NCI-H1105 treated with DMSO at 0.1 percent for 48 hours (cell line): Measurements from ENCODE around the gene TPCN1.

Experiments used
- DNase-seq: peaks from one replicate; lab custom pipeline; 2025; lab: John Stamatoyannopoulos, UW

Gene TPCN1

GRCh38 chr12:113226696-113227568 is 5.7 kb downstream of the TPCN1 start:
- DNase-seq, result no peak

DNA sequence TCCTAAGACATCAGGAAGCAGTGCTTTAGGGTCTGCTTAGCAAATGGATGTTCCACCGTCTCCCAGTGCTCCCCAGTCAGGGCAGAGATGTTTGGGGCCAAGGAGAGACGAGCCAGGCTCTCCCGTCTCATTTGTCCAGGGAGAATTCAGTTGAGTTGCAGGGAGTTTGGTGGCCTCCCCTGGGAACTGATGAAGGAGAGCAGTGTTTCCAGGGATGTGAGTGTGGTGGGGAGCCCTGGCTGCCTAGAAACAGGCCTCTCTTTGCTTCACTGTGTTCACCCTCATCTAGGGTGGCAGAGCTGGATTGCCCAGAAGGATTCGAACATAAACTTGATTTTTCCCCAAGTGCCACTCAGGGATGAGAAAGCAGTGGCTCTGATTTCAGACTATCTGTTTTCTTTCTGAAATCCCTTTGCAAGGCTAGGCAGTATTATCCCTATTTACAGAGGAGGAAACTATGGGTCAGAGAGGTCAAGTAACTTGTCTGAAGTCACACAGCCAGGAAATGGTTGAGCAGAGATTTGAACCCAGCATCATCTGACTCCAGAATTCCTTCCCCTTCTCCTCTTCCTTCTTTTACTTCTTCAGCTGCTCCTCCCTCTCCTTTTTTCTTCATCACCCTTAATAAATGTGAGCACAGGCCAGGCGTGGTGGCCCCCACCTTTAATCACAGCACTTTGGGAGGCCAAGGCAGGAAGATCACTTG is 6.6 kb downstream of the TPCN1 start:
- no peak for DNase-seq

- no peak for DNase-seq
Observed at GRCh38 chr12:113228394-113229028, 7.2 kb downstream of the TPCN1 start.

- no peak for DNase-seq
Observed at GRCh38 chr12:113230315-113231234, 9.3 kb downstream of the TPCN1 start.

DNA sequence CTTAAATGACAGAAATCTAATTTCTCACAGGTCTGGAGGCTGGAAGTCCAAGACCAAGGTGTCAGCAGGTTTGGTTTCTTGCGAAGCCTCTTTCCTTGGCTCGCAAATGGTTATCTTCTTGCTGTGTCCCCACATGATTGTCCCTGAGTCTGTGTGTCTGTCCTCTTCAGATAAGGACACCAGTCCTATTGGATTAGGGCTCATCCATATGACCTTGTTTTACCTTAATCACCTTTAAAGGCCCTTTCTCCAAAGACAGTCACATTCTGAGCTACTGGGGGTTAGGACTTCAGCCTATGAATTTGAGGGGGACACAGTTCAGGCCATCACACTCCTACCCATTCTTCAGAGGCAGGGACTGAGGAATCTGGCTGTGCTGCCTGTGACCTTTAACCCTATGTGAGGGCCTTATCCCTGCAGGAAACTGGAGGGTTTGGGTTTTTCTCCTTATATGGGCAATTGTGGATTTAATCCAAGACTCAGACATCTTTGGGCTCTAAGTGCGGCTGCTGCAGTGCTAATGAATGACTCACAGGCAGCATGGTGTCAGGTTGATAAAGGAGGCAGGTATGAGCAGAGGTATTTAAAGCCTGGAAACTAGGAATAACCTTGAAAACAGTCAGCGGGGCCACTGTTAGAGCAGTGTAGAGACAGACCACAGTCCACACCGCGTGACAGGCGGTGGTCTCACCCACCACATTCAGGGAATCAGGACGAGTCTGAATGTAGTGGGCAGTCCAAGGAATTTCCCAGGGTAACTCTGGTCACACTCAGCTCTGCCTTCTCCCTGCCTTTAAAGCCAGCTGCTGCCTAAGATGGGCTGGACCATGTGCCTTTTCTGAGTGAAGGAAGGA is 10.2 kb downstream of the TPCN1 start:
- DNase-seq, result no peak

GRCh38 chr12:113232089-113232839 is 11.0 kb downstream of the TPCN1 start:
- DNase-seq, result no peak

DNA sequence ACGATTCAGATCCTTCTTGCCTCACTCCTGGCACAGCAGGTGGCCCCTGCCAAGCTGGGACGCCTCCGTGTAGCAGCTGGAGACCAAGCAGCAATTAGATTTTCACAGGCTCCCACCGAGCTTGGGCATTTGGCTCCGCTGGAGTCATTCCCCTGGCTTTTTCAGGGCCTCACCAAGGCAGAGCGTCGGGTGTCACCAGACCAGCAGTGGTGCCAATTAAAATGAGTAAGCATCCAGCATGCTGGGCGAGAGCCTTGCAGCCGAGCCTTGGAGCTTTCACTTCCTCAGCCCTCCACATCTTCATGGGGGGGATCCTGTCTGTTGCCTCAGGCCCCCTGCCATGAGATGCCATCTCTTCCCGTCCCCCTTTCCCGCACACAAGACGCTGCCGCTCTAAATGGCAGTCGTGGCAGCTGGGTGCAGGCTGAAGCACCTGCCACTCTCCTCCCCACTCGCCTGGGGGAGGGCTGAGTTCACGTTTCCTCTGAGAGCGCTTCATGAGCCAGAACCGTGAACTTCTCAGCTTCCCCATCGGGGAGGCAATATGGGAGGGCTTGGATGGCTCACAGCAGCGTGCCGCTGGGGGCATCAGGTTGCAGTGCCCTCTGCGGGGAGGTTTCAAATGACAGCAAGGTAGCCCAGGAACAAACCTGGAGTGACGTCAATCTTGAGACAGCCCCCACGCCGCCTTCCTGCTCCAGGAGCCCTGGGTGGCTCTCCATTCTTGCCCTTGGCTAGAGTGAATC is 11.7 kb downstream of the TPCN1 start:
- DNase-seq, result peak; percentile 94

- DNase-seq, result no peak
Observed at GRCh38 chr12:113233967-113234366, 12.7 kb downstream of the TPCN1 start.

GRCh38 chr12:113234483-113234882 is 13.2 kb downstream of the TPCN1 start:
- DNase-seq, result no peak

DNA sequence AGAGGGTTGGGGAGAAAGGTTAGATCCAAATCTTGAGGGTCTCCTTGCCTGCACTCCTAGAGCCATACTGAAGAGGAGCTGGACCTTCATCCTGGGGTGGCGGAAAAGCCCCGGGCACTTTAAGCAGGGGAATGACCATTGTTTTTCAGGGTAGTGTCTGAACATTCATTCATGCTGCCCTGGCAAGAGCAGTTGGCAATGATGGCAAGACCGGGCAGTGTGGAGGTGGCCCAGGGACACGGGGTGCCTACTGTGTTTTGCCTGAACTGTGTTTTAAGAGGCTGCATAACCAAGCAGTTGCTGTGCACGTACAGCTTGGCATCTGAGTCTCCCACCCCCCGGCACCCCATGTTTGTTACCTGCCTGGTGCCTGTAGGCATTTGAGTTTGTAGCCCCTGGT is 14.7 kb downstream of the TPCN1 start:
- no peak for DNase-seq

DNA sequence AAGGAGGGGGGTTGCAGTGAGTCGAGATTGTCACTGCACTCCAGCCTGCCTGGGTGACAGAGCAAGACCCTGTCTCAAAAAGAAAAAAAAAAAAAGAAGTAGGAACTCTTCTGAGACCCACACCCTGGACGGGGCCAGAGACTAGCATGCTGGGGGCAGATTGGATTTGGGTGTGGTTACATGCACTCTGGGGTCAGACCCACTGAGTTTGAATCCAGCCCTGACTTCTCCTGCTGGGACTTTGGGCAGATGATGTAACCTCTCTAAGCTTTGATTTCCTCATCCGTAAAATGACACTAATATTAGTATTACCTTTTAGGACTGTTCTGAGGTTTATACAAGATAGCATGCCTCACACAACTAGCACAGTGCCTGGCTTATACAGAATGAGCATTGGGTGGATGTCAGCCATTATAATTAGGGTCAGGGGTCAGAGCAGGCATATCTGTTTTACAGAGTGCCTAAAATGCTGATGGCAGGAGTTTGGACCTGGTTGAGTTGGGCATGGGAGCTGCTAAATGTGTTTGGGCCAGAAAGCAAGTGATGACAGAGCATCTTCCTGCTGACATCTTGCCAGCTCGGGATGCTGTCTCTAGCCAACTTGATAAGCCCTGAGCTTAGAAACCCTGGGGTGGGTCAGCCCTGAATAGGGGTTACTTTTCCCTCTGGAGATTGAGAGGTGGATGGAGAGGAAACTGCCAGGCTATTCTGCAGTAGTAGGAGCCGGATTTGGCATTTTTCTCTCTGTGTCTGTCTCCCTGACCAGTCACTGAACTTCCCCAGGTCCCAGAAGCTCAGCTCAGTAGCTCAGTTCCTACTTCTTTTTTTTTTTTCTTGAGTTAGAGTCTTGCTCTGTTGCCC is 15.5 kb downstream of the TPCN1 start:
- no peak for DNase-seq

DNA sequence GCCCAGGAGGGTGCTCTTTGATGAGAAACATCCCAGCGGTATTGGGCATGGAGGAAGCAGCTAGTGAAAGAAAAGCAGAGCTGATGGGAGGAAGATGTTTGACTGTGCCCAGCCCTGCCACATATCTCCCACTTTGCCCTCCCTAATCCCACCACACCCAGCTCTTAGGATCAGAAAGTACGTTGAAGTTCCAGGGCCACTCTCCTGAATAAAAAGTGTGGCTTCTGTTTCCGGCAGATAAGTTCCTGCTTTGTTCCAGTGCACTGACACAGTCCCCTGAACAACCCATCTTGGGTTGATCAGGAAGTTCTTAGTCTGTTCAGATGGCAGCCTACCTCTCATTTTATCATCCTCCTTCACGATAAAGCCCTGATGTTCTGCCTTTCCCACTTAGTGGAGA is 16.5 kb downstream of the TPCN1 start:
- DNase-seq, result no peak

- DNase-seq, result no peak
Observed at GRCh38 chr12:113238309-113238708, 17.0 kb downstream of the TPCN1 start.

GRCh38 chr12:113239288-113239771 is 18.1 kb downstream of the TPCN1 start:
- DNase-seq, result no peak

DNA sequence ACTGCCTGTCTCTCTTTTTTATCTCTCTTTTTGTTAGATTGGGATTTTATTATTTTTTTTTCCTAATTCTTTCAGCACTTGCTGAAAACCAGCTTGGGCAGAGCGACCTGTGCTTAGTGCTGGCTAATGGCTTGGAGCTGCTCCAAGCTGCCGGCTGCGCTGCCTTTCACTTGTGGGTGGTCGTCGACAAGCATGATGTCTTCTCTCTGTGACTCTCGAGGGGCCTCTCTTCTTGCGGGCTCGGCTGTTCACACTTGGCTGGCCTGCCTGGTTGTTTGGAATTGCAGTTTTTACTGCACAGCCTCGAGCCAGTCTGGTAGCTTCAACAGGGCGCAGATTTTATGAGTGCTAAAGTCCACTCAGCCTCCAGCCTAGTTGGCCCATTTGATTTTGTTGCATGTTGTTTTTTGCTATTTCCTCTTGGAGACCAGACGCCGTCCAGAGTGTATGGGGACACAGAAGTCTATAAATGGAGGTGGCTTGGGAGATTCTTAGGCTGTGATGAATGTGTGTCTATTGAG is 18.6 kb downstream of the TPCN1 start:
- DNase-seq, result peak; percentile 6

GRCh38 chr12:113240395-113240794 is 19.1 kb downstream of the TPCN1 start:
- no peak for DNase-seq

- peak; percentile 83 for DNase-seq
Observed at GRCh38 chr12:113241191-113242025, 20.1 kb downstream of the TPCN1 start.
